Stimulated activated CD4-positive, alpha-beta T cell treated with anti-CD3 and anti-CD28 coated beads, Interleukin-1b, Interleukin-23, amount 100 ng/mL, for 4 hours (primary cell): Measurements from ENCODE around the gene RAMP3.
"Not testable (repeated sequence)": the region's sequence is repeated elsewhere in the genome, so short reads cannot be mapped to it uniquely, and the experiment has no call there.

ENCODE experiments used
- DNase-seq, 2 donors: peaks; one replicate each; pipeline ENCODE4 v3.0.0-alpha.2; 2020; ENCODE audit warnings: low read depth in 2 of 2

Gene RAMP3

GRCh38 chr7:45157653-45158401 is at the start of gene RAMP3:
Gene RAMP3 (plus strand): TSS chr7:45157791. CDS start chr7:45157829, 38 bp downstream.
- DNase-seq, result no peak

GRCh38 chr7:45108863-45109262 is 48.7 kb upstream of the RAMP3 start:
- no peak for DNase-seq

DNA sequence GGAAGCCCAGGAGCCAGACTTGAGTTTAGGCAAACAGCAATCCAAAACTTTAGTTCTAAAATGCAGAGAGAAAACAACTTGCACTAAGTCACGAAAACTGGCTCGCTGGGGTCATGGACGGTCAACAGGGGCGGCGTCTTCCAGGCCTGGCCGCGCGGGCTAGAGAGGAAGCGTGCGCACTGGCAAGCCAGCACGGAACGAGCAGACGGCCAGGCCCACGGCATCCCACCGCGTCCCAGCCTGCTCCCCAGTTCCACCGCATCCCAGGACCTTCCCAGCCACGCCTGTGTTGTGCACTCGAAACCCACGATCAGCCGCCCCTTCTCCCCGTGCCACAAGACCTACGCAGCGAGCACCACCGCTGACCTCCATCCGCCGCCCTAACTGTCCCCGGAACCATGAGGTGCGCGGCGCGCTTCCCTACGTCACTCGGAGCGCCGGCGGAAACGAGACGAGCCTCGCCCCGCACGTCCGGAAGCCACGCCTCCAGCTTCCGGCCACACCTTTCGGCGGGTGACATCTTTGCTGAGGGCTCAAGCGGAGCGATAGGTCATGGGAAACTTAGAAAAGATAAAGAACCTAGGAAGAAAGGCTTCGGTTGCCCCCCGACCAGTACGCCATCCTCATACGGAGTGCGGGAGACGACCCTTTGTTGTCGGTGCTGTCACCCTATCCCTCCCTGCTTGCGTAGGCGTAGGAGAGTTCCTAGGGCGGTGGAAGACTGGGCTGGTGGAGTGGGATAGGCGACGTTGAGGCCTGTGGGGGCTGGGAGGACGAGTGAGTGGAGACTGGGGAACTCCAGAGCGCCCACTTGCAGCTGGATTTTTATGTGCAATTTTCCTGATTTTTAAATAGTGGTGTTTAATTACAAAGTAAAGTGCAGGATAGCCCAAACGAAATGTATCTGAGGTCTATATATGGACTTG is 46.0 kb upstream of the RAMP3 start, which contains the start of gene TBRG4:
Gene TBRG4 (minus strand): TSS at position 400 of the 926 bp plus-strand sequence. CDS start 2,460 bp downstream, outside the sequence.
- DNase-seq, result peak; percentile 88 to 90

DNA sequence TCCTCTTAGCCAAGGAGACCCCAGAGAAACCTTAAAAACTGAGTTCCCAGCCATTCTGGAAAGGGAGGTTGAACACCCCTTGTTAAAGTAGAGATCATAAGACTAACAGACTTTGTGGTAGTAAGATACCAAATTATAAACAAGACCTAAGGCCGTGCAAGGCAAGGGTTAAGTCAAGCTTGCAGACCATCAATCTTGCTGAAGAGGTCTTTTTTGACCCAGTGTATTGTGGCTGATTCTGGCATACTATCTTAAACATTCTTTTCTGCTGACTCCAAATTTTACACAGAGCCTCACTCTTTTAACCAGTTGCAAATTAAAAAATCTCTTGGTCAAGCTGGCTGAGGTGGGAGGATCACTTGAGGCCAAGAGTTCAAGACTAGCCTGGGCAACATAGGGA is 44.9 kb upstream of the RAMP3 start:
- no peak for DNase-seq

- not testable (repeated sequence) for DNase-seq
Observed at GRCh38 chr7:45114257-45114656, 43.3 kb upstream of the RAMP3 start.

- no peak for DNase-seq
Observed at GRCh38 chr7:45114926-45115325, 42.7 kb upstream of the RAMP3 start.

GRCh38 chr7:45116048-45116447 is 41.5 kb upstream of the RAMP3 start:
- DNase-seq, result no peak

- no peak for DNase-seq
Observed at GRCh38 chr7:45117582-45117981, 40.0 kb upstream of the RAMP3 start.

- DNase-seq, result no peak
Observed at GRCh38 chr7:45118292-45118691, 39.3 kb upstream of the RAMP3 start.

GRCh38 chr7:45118889-45119331 is 38.7 kb upstream of the RAMP3 start:
- DNase-seq, result no peak

DNA sequence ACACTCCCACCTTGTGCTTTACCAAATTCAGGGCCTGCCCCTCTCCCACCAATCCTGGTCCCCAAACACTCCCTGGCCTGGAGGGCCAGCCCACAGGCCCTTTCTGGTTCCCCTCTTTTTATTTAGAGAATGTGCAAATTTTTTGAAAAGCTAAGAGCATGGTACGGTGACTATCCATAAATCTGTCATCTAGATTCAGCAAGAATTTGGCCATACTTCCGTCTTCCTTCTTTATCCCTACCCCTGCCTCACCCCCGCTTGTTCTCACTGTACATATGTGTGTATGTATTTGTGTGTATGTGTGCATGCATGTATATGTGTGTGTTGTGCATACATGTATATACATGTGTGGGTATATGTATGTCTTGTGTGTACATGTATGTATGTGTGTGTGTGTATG is 38.0 kb upstream of the RAMP3 start:
- DNase-seq, result no peak

GRCh38 chr7:45122975-45123860 is 34.4 kb upstream of the RAMP3 start:
- DNase-seq, result no peak

GRCh38 chr7:45123913-45124710 is 33.5 kb upstream of the RAMP3 start:
- DNase-seq, result no peak

- no peak for DNase-seq
Observed at GRCh38 chr7:45125193-45125904, 32.2 kb upstream of the RAMP3 start.

DNA sequence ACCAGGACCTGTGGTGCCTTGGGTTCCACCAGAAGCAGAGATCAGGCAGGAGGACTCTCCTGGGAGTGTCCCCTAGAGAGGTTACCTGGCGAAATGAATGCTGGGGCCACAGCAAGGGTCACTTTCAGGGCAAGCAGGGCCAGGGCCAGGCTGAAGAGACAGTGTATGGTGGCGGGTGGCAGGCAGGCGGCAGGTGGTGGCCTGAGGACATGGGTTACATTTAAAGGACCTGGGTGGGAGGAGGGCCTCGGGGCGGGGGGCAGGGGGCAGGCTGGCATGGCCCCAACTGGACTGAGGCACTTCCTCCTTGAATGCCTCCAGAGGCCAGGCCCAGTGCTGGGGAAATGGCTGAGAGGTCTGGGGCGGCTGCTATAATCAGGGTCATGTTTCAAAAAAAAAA is 31.4 kb upstream of the RAMP3 start:
- no peak for DNase-seq

GRCh38 chr7:45126920-45127319 is 30.7 kb upstream of the RAMP3 start:
- DNase-seq, result no peak

DNA sequence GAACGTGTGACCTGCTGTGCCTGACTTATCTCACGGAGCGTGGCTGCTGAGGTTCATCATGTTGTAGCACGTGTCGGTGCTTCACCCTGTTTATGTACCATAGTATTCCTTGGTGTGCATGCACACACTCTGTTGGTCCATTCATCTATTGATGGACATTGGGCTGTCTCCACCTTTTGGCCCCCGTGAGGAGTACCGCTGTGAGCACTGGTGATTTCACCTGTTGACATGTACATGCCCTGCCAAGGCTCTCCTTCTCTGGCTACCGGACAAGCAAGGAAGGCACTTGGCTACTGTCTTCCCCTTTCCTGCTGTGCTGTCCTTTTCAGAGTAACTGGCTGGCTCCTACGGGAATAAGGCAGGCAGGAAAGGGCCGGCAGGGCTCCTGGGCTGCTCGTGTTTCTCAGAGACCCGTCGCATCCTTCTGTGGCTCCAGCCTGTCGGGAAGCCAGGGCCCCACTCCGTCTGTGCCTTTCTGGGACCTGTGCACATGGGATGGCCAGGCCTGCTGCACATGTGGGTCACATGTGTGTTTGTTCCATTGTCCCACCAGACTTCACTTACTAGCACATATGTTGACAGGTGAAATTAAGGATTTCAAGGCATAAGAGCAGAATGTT is 28.3 kb upstream of the RAMP3 start:
- DNase-seq, result no peak

- no peak for DNase-seq
Observed at GRCh38 chr7:45129906-45130305, 27.7 kb upstream of the RAMP3 start.

DNA sequence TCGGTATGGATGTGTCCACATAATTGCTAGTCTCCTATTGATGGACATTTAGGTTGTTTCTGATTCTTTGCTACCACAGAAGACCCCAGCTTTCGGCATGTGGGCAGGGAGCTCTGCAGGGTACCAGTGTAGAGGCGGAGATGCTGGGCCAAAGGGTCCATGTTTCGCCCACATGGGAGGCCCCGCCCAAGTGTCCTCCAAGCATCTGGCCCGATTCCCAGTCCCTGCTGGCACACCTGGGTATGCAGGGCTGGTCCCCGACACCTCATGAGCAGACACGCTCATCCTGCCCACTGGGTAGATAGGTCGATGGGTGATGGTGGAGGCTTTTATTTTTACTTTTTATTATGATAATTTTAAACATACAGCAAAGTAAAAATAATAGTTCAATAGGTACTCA is 26.7 kb upstream of the RAMP3 start:
- DNase-seq, result no peak

- DNase-seq, result no peak
Observed at GRCh38 chr7:45131891-45132290, 25.7 kb upstream of the RAMP3 start.
